Measurements from ENCODE around the gene IL16.

DNA sequence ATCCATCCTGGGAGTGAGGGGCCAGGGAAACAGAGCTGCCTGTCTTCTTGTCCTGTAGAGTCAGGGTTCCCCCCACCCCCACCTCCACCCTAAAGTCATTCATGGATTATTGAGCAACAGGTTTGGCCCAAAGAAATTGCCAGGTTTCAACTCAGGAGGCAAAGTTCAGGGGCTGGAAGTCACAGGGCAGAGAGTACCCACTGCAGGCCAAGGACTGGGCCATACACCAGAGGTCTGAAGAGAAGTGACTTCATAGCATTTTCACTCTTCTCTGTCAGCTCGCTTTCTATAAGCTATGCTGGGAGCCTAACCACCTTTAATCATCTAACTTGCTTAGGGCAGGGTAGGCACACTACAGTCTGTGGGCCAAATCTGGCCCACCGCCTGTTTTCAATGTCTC, 77.2 kb downstream of the IL16 start:
- TF ChIP-seq, protein P1, sequence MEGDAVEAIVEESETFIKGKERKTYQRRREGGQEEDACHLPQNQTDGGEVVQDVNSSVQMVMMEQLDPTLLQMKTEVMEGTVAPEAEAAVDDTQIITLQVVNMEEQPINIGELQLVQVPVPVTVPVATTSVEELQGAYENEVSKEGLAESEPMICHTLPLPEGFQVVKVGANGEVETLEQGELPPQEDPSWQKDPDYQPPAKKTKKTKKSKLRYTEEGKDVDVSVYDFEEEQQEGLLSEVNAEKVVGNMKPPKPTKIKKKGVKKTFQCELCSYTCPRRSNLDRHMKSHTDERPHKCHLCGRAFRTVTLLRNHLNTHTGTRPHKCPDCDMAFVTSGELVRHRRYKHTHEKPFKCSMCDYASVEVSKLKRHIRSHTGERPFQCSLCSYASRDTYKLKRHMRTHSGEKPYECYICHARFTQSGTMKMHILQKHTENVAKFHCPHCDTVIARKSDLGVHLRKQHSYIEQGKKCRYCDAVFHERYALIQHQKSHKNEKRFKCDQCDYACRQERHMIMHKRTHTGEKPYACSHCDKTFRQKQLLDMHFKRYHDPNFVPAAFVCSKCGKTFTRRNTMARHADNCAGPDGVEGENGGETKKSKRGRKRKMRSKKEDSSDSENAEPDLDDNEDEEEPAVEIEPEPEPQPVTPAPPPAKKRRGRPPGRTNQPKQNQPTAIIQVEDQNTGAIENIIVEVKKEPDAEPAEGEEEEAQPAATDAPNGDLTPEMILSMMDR (IDR thresholded peaks at IDR 0.05), result no peak
- no peak for TF ChIP-seq EZH2 (IDR thresholded peaks at IDR 0.05; ENCODE audit: borderline replicate concordance, insufficient read depth, low read depth, low read length, poor library complexity, severe bottlenecking)
